HepG2 (cell line): Measurements from ENCODE around the gene DOLK. TPM values are rescaled to one million over a fixed set of nuclear protein-coding genes. Genes with fewer than 3 reads are reported as not detected.

ENCODE experiments used
- DR1 ChIP-seq: sonication (generic); formaldehyde crosslinking; IDR thresholded peaks from 2 replicates; pipeline ENCODE4 v1.8.0; 2021; ENCODE audit warnings: mild to moderate bottlenecking, missing genetic modification reagents, inconsistent platforms
- GLI4 ChIP-seq: sonication (generic); formaldehyde crosslinking; IDR thresholded peaks from 2 replicates; pipeline ENCODE4 v1.5.1; 2020; ENCODE audit warnings: missing genetic modification reagents, mild to moderate bottlenecking, moderate library complexity, borderline replicate concordance
- MED8 ChIP-seq: sonication (generic); formaldehyde crosslinking; IDR thresholded peaks from 2 replicates; pipeline ENCODE4 v1.8.1; 2023; ENCODE audit warnings: mild to moderate bottlenecking, missing genetic modification reagents; ENCODE audit not compliant: insufficient replicate concordance
- MTERF4 ChIP-seq: sonication (generic); formaldehyde crosslinking; IDR thresholded peaks from 2 replicates; pipeline ENCODE4 v1.8.0; 2023; ENCODE audit warnings: mild to moderate bottlenecking, missing genetic modification reagents
- NCOR1 ChIP-seq: fragments of 200-600 bp; sonication (generic); IDR thresholded peaks from 2 replicates; pipeline ENCODE4 v1.7.0; 2017; ENCODE audit warnings: antibody characterized with exemption, low read length, borderline replicate concordance
- RBM22 ChIP-seq: fragments of 200-400 bp; formaldehyde crosslinking; optimal IDR thresholded peaks from 2 replicates; pipeline ENCODE3; 2017; ENCODE audit warnings: mild to moderate bottlenecking, low read length, moderate library complexity
- RFX1 ChIP-seq: fragments of 450-650 bp; IDR thresholded peaks from 2 replicates; pipeline ENCODE4 v1.6.1; 2017
- SIN3B ChIP-seq: fragments of 150-350 bp; IDR thresholded peaks from 2 replicates; pipeline ENCODE4 v1.6.1; 2014; ENCODE audit warnings: low read length
- TP53 ChIP-seq: sonication (generic); formaldehyde crosslinking; conservative IDR thresholded peaks from 2 replicates; pipeline ENCODE4 v1.4.0; 2020; ENCODE audit warnings: missing genetic modification reagents
- ZNF782 ChIP-seq: sonication (generic); formaldehyde crosslinking; IDR thresholded peaks from 2 replicates; pipeline ENCODE4 v1.4.0; 2020; ENCODE audit warnings: missing genetic modification reagents, mild to moderate bottlenecking, borderline replicate concordance
- ZNF879 ChIP-seq: sonication (generic); formaldehyde crosslinking; IDR thresholded peaks from 2 replicates; pipeline ENCODE4 v1.8.1; 2023; ENCODE audit warnings: missing genetic modification reagents
- polyA plus RNA-seq, 8 experiments: library from polyadenylated mRNA; depleted of rRNA in 3 of 8; stranded (reverse) in 7 of 8; unstranded in 1 of 8; fragments of >200 nt; fragmentation: Illumina TruSeq in 4 of 8; extraction: Trizol in 4 of 8; gene quantifications; 2 replicates each; pipeline versions ENCODE4 v1.2.1 to v1.2.3, GENCODE V29; 2011 to 2016; ENCODE audit warnings: low read depth in 4 of 8, missing spikeins in 1 of 8, mixed read lengths in 1 of 8; ENCODE audit not compliant: insufficient read depth in 1 of 8
- total RNA-seq, 5 experiments: library from RNA; depleted of rRNA; stranded (reverse); fragments of >200 nt; fragmentation: Illumina TruSeq; extraction: Trizol; gene quantifications; 2 replicates each; pipeline ENCODE4 v1.2.3, GENCODE V29; 2016; ENCODE audit warnings: low read depth in 1 of 5
- TF ChIP-seq, protein P1 (sequence below): sonication (generic); formaldehyde crosslinking; IDR thresholded peaks from 2 replicates; pipeline ENCODE4 v1.4.0; 2020; ENCODE audit warnings: missing genetic modification reagents
- TF ChIP-seq, protein P2 (sequence below): sonication (generic); formaldehyde crosslinking; IDR thresholded peaks from 2 replicates; pipeline ENCODE4 v1.4.0; 2020; ENCODE audit warnings: mild to moderate bottlenecking, missing genetic modification reagents
- TF ChIP-seq, protein P3 (sequence below): sonication (generic); formaldehyde crosslinking; IDR thresholded peaks from 2 replicates; pipeline ENCODE4 v1.5.1; 2020; ENCODE audit warnings: mild to moderate bottlenecking, moderate library complexity, missing genetic modification reagents
- TF ChIP-seq, protein P4 (sequence below): sonication (generic); formaldehyde crosslinking; IDR thresholded peaks from 2 replicates; pipeline ENCODE4 v1.4.0; 2020; ENCODE audit warnings: missing genetic modification reagents, borderline replicate concordance

DOLK gene
- total and polyA plus RNA-seq, 2 of the 13 experiments (the other 11 are each of a cell fraction or from before 2014, with no cell fraction given), result 15.4 to 18.7 TPM

- TF ChIP-seq GLI4 (CRISPR knock-in tag) (no peak), MTERF4 (no peak), RBM22 (no peak), DR1 (CRISPR knock-in tag) (no peak), SIN3B (no peak), ZNF879 (CRISPR knock-in tag) (0 out of 2 replicates have a peak, but pooled peaks have one; percentile 81), MED8 (no peak), RFX1 (no peak), NCOR1 (no peak), ZNF782 (no peak), TP53 (CRISPR knock-in tag) (no peak)
- TF ChIP-seq, protein P1, sequence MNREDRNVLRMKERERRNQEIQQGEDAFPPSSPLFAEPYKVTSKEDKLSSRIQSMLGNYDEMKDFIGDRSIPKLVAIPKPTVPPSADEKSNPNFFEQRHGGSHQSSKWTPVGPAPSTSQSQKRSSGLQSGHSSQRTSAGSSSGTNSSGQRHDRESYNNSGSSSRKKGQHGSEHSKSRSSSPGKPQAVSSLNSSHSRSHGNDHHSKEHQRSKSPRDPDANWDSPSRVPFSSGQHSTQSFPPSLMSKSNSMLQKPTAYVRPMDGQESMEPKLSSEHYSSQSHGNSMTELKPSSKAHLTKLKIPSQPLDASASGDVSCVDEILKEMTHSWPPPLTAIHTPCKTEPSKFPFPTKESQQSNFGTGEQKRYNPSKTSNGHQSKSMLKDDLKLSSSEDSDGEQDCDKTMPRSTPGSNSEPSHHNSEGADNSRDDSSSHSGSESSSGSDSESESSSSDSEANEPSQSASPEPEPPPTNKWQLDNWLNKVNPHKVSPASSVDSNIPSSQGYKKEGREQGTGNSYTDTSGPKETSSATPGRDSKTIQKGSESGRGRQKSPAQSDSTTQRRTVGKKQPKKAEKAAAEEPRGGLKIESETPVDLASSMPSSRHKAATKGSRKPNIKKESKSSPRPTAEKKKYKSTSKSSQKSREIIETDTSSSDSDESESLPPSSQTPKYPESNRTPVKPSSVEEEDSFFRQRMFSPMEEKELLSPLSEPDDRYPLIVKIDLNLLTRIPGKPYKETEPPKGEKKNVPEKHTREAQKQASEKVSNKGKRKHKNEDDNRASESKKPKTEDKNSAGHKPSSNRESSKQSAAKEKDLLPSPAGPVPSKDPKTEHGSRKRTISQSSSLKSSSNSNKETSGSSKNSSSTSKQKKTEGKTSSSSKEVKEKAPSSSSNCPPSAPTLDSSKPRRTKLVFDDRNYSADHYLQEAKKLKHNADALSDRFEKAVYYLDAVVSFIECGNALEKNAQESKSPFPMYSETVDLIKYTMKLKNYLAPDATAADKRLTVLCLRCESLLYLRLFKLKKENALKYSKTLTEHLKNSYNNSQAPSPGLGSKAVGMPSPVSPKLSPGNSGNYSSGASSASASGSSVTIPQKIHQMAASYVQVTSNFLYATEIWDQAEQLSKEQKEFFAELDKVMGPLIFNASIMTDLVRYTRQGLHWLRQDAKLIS (CRISPR knock-in tag), result no peak
- TF ChIP-seq, protein P2, sequence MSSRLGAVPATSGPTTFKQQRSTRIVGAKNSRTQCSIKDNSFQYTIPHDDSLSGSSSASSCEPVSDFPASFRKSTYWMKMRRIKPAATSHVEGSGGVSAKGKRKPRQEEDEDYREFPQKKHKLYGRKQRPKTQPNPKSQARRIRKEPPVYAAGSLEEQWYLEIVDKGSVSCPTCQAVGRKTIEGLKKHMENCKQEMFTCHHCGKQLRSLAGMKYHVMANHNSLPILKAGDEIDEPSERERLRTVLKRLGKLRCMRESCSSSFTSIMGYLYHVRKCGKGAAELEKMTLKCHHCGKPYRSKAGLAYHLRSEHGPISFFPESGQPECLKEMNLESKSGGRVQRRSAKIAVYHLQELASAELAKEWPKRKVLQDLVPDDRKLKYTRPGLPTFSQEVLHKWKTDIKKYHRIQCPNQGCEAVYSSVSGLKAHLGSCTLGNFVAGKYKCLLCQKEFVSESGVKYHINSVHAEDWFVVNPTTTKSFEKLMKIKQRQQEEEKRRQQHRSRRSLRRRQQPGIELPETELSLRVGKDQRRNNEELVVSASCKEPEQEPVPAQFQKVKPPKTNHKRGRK (CRISPR knock-in tag), result no peak
- TF ChIP-seq, protein P3, sequence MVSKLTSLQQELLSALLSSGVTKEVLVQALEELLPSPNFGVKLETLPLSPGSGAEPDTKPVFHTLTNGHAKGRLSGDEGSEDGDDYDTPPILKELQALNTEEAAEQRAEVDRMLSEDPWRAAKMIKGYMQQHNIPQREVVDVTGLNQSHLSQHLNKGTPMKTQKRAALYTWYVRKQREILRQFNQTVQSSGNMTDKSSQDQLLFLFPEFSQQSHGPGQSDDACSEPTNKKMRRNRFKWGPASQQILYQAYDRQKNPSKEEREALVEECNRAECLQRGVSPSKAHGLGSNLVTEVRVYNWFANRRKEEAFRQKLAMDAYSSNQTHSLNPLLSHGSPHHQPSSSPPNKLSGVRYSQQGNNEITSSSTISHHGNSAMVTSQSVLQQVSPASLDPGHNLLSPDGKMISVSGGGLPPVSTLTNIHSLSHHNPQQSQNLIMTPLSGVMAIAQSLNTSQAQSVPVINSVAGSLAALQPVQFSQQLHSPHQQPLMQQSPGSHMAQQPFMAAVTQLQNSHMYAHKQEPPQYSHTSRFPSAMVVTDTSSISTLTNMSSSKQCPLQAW (CRISPR knock-in tag), result peak; percentile 61; the same call in 1 of the 2 replicates
- TF ChIP-seq, protein P4, sequence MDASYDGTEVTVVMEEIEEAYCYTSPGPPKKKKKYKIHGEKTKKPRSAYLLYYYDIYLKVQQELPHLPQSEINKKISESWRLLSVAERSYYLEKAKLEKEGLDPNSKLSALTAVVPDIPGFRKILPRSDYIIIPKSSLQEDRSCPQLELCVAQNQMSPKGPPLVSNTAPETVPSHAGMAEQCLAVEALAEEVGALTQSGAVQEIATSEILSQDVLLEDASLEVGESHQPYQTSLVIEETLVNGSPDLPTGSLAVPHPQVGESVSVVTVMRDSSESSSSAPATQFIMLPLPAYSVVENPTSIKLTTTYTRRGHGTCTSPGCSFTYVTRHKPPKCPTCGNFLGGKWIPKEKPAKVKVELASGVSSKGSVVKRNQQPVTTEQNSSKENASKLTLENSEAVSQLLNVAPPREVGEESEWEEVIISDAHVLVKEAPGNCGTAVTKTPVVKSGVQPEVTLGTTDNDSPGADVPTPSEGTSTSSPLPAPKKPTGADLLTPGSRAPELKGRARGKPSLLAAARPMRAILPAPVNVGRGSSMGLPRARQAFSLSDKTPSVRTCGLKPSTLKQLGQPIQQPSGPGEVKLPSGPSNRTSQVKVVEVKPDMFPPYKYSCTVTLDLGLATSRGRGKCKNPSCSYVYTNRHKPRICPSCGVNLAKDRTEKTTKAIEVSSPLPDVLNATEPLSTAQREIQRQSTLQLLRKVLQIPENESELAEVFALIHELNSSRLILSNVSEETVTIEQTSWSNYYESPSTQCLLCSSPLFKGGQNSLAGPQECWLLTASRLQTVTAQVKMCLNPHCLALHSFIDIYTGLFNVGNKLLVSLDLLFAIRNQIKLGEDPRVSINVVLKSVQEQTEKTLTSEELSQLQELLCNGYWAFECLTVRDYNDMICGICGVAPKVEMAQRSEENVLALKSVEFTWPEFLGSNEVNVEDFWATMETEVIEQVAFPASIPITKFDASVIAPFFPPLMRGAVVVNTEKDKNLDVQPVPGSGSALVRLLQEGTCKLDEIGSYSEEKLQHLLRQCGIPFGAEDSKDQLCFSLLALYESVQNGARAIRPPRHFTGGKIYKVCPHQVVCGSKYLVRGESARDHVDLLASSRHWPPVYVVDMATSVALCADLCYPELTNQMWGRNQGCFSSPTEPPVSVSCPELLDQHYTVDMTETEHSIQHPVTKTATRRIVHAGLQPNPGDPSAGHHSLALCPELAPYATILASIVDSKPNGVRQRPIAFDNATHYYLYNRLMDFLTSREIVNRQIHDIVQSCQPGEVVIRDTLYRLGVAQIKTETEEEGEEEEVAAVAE (CRISPR knock-in tag), result no peak
Measured at GRCh38 chr9:128917151-128917849, 30.1 kb downstream of the DOLK start (continued).
